GM21381 (cell line): Measurements from ENCODE around the gene RORC.
"Not testable (repeated sequence)": the region's sequence is repeated elsewhere in the genome, so short reads cannot be mapped to it uniquely, and the experiment has no call there.

Experiments
- ATAC-seq: cut with Tn5 transposase; IDR thresholded peaks from one replicate; pipeline ENCODE4 v1.9.1; 2021; ENCODE audit warnings: mild to moderate bottlenecking, moderate library complexity; ENCODE audit not compliant: unreplicated experiment

Gene RORC

DNA sequence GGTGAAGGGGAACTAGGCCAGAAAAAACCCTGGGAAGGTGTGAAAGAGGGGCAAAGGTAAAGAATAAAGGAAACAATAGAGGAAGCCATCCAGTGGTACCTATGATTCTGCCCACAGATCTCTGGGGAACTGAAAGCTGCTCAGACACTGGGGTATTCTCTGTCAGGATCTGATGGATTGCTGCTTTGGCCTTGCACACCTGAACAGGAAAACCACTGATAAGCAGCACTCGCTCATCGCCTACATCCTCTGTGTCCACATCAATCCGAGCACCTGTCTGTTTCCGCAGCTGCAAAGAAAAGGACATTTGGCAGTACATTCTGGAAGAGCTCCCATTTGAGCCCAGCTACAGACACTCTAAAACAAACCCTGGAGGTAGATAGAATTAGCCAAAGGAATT is 51.8 kb downstream of the RORC start:
- ATAC-seq: no peak

DNA sequence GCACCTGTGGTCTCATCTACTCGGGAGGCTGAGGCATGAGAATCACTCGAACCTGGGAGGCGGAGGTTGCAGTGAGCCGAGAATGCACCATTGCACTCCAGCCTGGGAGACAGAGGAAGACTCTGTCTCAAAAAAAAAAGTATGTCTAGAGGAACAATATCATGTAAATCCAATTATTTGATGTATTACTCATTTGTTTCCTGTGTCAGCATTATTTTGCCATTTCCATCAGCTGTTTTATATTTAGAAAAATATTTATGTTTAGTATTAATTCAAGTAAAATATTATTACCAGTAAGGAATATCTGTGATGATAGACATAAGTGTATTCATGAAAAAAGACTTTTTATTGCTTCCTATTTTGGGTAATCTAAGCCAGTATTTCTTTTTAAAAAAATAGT is 54.3 kb downstream of the RORC start:
- no peak for ATAC-seq

DNA sequence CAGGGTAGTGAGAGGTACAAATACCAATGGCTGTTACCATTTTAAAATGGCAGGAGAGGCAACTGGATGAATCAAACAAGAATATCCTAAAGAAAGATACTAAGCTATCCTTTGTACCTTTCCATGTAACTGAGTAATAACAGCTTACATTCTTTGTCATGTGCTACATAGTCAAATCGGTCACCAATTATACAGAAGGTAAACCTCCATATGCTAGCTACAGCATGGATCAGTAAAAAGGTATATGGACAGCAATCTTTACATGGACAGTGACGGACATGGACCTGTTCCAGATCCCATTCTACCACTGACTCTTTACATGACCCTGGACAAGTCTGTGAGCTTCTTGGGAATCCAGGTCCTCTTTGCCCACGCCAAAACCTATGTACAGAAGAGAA is 54.9 kb downstream of the RORC start:
- ATAC-seq: no peak

DNA sequence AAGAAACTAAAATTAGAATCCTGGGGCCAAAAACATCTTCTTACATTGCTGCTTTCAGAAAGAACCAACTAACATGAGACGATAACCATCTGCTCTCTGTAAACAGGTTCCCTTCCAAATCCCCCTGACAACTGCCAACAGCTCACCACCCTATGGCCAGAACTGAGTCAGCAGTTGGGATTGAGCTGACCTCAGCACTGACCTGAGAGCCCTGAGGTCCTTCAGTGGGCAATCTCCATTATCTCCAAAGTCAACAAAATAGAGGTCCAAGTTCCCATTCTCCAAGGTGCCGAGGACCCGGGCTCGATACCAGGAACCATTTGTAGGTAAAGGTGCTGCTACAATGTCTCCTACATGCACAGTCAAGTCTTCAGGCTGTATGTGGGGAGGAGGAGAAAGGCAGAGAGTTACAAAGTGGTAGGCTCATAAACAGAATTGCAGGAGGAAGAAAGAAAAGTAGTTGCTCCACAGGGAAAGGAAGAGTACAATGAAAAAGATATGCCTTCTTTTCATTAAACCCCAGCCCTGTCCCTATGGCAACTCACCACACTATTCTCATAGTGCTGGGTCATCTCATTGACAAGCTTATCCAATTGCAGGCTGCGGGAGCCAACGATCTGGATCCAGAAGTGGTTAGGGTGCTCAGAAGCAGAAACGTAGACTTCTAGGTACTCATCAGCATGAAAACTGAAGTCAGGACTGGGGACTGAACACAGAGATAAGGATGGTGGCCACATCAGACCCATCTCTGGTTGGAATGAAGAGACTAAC is 55.5 kb downstream of the RORC start:
- ATAC-seq: no peak

DNA sequence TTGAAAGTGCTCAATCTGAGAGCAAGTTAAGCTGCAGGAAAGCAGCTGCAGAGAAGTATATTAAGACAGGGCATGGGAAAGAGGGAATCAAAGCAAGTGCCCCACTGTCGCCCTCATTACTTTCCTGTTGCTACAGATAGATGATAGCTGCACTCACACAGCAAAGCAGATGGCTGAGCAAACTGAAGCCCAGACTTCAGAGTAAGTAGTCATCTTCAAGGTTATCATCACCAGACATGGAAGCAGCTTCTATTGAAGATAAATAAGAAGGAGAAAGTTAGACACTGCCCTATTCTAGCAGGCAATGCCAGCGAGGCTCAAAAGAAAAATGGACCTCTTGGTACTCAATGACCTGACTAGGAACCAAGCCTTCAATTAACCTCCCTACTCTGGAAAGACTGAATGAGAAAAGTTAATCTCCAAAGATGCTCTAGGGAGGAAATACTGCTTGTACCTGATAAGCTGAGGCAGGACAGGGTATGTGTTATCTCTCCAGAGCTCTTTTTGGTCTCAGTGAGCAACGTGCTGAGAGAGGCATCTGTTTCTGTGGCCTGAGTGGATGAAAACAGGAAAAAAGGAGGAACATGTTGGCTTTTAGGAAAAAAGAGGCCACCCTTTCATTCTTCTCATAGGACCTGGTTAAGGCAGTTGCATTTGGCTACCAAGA is 57.2 kb downstream of the RORC start:
- ATAC-seq: no peak

DNA sequence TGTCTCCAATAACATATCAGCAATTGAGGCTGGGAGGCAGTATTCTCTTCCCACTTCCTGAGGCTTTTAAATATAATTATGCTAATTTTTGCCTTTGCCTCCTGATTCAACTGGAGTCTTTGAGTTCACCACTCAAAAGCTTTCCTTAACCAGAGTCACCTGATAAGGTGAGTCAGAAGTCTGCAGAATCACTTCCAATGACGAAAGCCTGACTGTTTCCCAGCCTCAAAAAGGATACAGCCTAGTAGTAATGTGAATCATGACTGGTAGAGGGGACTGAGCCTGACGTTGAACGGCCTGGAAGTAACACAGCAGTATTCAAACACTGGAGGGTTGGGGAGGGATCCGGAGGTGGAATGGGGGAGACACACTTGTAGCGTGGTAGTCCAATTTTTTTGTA is 57.9 kb downstream of the RORC start:
- no peak for ATAC-seq

DNA sequence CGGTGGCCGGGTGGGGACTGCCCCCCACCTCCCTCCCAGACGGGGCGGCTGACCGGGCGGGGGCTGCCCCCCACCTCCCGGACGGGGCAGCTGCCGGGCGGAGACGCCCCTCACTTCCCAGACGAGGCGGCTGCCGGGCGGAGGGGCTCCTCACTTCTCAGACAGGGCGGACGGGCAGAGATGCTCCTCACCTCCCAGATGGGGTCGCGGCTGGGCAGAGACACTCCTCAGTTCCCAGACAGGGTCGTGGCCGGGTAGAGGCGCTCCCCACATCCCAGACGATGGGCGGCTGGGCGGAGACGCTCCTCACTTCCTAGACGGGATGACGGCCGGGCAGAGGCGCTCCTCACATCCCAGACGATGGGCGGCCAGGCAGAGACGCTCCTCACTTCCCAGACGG is 62.3 kb downstream of the RORC start:
- not testable (repeated sequence) for ATAC-seq

DNA sequence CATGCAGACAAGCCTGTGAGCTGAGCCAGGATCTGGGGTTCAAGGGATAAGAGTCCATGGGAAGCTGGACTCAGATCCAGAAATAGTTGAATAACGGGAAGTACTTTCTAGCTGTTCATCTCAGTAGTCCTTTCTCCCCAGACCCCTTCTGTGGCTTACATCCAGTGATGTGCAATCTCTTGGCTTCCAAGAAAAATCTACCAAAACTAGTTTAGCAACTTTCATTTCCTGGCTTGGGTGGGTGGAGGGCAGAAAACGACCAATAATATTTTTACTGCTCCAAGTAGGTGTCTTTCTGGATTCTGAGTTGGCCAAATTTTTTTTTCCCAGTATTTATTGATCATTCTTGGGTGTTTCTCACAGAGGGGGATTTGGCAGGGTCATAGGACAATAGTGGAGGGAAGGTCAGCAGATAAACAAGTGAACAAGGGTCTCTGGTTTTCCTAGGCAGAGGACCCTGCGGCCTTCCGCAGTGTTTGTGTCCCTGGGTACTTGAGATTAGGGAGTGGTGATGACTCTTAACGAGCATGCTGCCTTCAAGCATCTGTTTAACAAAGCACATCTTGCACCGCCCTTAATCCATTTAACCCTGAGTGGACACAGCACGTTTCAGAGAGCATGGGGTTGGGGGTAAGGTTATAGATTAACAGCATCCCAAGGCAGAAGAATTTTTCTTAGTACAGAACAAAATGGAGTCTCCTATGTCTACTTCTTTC is 63.1 kb downstream of the RORC start:
- ATAC-seq: not testable (repeated sequence)

DNA sequence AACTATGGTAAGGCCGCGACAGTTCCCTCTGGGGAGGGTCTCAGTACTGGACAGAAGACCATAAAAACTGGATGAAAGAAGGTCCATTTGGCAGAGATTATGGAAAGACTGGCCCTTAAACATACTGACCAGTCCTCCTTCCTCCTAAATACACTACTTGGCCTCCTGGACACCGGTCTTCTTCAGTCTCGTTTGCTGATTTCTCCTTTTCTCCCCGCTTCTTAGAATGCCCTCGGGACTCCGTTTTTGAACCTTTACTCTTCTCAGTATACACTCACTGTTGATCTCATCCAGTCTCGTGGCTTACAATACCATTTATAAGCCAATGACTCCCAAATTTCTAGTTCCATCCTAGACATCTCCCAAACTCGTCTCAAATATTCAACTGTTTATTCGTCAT is 67.6 kb downstream of the RORC start:
- ATAC-seq: no peak

DNA sequence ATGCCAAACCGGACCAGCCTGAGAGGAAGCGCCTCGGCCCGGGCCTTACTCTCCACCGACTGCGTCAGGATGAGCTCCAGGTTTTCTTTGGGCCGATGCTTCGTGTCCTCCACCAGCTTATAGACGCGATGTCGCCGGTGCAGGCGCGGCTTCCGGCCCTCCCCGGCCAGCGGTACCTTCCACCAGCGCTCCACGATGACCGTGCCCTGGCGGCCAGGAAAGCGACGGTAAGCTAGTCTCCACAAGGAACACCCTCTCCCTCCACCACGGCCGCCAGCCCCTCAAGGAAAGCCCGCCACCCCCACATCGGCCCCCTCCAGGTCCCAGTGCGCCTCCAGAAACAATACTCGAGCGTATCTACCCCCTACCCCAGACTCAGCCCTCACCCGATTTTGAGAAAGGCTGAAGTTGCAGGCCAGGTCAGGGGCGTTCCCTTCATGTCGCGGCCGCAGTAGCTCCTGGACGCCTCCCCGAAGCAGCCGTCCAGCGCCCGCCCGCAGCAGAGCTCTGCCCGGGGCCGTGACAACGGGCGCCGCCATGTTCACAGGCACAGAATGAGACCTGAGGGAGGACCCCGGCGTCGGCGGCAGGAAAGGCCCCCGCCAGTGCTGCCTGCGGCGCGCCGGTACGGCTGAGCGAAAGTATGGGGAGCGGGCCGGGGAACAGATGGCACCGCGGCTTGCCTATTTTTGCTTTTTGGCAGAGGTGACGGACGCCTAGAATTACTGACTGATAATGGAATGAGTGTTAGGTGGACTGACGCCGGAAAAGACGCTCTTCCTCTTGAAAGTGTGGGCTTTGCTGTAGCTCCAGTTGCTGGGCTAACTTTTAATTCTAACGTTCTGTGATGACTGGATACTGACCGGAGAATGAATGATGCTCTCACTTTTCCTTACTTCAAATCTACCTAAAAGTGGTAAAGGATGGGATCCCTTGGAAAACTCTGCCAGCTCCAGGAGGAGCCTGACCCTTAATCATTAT is 68.4 kb downstream of the RORC start, which contains the start of gene MRPL9:
Gene MRPL9, minus strand, starts transcription at position 556 of the 981 bp plus-strand sequence. Its CDS starts 17 bp downstream, at position 539.
- ATAC-seq: peak; percentile 90

DNA sequence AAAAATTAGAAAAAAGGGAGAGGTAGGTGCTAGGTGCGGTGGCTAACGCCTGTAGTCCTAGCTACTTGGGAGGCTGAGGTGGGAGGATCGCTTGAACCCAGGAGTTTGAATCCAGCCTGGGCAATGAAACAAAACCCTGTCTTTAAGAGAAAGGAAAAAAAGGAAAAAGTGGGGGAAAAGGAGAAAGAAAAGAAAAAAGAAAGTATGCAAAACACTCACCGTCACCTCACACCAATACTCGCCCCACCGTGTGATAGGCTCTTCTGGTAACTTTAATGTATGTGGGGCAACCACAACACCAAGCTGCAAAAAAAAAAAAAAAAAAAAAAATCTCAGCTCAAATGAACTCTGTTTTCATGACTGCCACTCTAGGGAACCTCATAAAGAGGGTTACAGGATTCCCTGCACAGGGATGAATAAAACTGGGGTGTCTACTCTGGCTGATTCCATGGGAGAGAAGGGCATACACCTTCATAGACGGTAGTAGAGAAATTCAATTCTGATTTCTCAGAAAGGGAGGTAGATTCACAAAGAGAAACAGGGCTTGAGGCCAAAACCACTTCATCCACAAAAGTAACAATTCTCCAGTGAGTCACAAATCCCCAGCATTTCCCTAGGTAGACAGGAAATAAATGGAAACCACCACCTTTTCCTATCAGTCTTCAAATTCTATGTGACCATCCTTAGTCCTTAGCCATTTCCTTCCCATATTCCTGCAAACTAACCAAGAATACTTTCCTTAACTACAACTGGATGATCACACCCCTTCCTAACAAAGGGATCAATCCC is 70.8 kb downstream of the RORC start:
- no peak for ATAC-seq

DNA sequence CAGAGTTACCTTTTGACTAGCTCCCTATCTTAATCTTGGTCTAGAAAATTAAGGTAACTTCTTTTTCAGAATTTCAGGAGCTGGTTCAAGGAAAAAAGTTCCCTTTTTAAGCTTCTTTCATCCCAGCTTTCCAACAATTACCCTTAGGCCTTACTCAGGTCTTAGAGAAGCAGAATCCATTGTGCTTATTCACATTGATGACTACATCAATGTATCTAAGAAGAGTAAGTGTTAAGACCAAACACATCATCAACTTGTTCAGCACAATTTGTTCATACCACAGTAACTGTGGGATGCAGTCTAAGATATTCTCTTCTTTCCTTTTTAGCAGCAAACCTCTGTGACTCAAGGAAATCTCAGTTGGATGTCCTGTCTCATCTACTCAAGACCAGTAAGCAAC is 72.4 kb downstream of the RORC start:
- ATAC-seq: no peak

DNA sequence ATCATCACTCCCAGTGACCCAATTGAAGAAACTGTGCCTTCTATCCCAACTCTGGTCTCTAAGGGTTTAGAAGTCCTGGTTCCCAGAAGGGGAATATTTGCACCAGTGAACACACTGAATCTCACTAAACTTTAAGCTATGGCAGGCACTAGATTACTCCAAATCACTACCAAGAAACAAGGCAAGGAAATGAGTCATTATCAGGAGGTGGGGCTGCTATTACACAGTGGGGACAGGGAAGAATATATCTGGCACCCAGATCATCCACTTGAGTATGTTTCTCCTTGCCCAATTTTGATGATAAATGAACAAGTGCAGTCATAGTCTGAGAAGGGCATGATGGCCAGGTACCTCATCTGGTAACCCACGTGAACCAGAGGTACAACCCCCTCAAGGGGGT is 75.3 kb downstream of the RORC start:
- no peak for ATAC-seq
